Ovary (tissue), 9 donors: Measurements from ENCODE around the gene IMMP2L. TPM values are rescaled to one million over a fixed set of nuclear protein-coding genes. Genes with fewer than 3 reads are reported as not detected.

Experiments used
- DNase-seq, 5 donors: peaks; one replicate each; pipeline ENCODE4 v3.0.0-alpha.2; 2019 to 2020
- H3K27ac ChIP-seq, 2 donors: fragments of 200-600 bp; one replicate each; pipeline versions ENCODE4 v1.5.1 to v1.8.0; 2019 to 2022
- H3K27me3 ChIP-seq: fragments of 200-600 bp; one replicate; pipeline ENCODE4 v1.8.0; 2022
- H3K36me3 ChIP-seq: fragments of 200-600 bp; sonication (generic); one replicate; pipeline ENCODE4 v1.5.1; 2019
- H3K4me1 ChIP-seq: one replicate; pipeline ENCODE4 v1.8.1; 2013; ENCODE audit warnings: mild to moderate bottlenecking, moderate library complexity; ENCODE audit not compliant: insufficient read depth
- H3K4me3 ChIP-seq: fragments of 200-600 bp; sonication (generic); one replicate; pipeline ENCODE4 v1.5.1; 2017
- H3K9me3 ChIP-seq, 2 donors: fragments of 200-600 bp in 1 of 2; sonication (generic) in 1 of 2; one replicate each; pipeline versions ENCODE4 v1.5.1 to v1.8.1; 2013 to 2019; ENCODE audit warnings: mild to moderate bottlenecking in 1 of 2, moderate library complexity in 1 of 2
- EP300 ChIP-seq: sonication (generic); formaldehyde crosslinking; IDR thresholded peaks from one replicate; pipeline ENCODE4 v1.6.1; 2017; ENCODE audit warnings: antibody characterized with exemption
- POLR2A ChIP-seq: fragments of 450-650 bp; IDR thresholded peaks from one replicate; pipeline ENCODE4 v1.6.1; 2017; ENCODE audit warnings: antibody characterized with exemption, mild to moderate bottlenecking, moderate library complexity
- WGBS, 3 donors: extraction: QIAGEN DNeasy Blood & Tissue Kit in 1 of 3; methylation state at CpG; one replicate each; pipeline versions ENCODE4 v1.1.5 to v1.1.7; 2013 to 2017; 5-methylcytosine and 5-hydroxymethylcytosine counted together
- intact Hi-C, 4 donors: fragments of 100-400 bp; cut with DNase I; formaldehyde crosslinking; loops; one replicate each; pipeline versions ENCODE4 v1.11.0 to v1.15.1; 2022 to 2023
- polyA plus RNA-seq, 2 donors: library from polyadenylated mRNA; stranded (reverse); fragments of 200-250 nt in 1 of 2; fragments of 350-450 nt in 1 of 2; fragmentation: Illumina TruSeq in 1 of 2; extraction: RNeasy Lipid Tissue Mini Kit (QIAGEN cat#74804) in 1 of 2; gene quantifications; one replicate each; pipeline ENCODE4 v1.2.3, GENCODE V29; 2013 to 2014
- total RNA-seq, 7 donors: library from RNA; depleted of rRNA in 2 of 7; stranded (reverse); fragments of >200 nt in 2 of 7; fragmentation: NEBNext Ultra II Directional in 3 of 7; extraction: Animal tissue kit (Norgen Biotek cat#: 25700) in 3 of 7; gene quantifications; one replicate each; pipeline versions ENCODE4 v1.1.0 to v1.2.4, GENCODE V29; 2016 to 2023
- TF ChIP-seq, protein P1 (sequence below), 3 donors: fragments of 450-650 bp in 2 of 3; fragments of 200-600 bp in 1 of 3; IDR thresholded peaks; one replicate each; pipeline versions ENCODE4 v1.5.1 to v1.8.0; 2016 to 2022; ENCODE audit warnings: antibody characterized with exemption in 3 of 3, mild to moderate bottlenecking in 1 of 3
- donor health status: DM: no; HTN: no; CAD: no; lungs with moderate emphysema.
- donor health status: DM: no; HTN: no; CAD: no.
- donor health status: Bipolar disorder and iron deficiency.
- donor health status: DM: yes; HTN: yes; CAD: no.
- donor health status: DM: no; HTN: no; CAD: no.
- donor health status: DM: yes; HTN: yes; CAD: no.

Gene IMMP2L
- total and polyA plus RNA-seq, 9 donors, result 19.5 to 36.9 (median 29.9) TPM

- intact Hi-C loops, result no loop called here
- Histone ChIP-seq H3K9me3 (no peaks in the 10 kb centered on the region), H3K36me3 (no peaks in the 10 kb centered on the region), H3K27ac (no peak overlapping the region), H3K27me3 (no peaks in the 10 kb centered on the region), H3K4me1 (peaks cover 2% of the 10 kb centered on the region), H3K4me3 (no peak overlapping the region)
- DNase-seq, result no peak
- WGBS, 3 donors, result 63 to 72% (median 68%) methylated on average over 3 of the region's 3 CpGs
- TF ChIP-seq EP300 (no peak), POLR2A (no peak)
- TF ChIP-seq, protein P1, sequence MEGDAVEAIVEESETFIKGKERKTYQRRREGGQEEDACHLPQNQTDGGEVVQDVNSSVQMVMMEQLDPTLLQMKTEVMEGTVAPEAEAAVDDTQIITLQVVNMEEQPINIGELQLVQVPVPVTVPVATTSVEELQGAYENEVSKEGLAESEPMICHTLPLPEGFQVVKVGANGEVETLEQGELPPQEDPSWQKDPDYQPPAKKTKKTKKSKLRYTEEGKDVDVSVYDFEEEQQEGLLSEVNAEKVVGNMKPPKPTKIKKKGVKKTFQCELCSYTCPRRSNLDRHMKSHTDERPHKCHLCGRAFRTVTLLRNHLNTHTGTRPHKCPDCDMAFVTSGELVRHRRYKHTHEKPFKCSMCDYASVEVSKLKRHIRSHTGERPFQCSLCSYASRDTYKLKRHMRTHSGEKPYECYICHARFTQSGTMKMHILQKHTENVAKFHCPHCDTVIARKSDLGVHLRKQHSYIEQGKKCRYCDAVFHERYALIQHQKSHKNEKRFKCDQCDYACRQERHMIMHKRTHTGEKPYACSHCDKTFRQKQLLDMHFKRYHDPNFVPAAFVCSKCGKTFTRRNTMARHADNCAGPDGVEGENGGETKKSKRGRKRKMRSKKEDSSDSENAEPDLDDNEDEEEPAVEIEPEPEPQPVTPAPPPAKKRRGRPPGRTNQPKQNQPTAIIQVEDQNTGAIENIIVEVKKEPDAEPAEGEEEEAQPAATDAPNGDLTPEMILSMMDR (IDR thresholded peaks at IDR 0.05), result no peak
These were observed 841.7 kb downstream of the IMMP2L start for GRCh38 chr7:110720626-110721025.

DNA sequence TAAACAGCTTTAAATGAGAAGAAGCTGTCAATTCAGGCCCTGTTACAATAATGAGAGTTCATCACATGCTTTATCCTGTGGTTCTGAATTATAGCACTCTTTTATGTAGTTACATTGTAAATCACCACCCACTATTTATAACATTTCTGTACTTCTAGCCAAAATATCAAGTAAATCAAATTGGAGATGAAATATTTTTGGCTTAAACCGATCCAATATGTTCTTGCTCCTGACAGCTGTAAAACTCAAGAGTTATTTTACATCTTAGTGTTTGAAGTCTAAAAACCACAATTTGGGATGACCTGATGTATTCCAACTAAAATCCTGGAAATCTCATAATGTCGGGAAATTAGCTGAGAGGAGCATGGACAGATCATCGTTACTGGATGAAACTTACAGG is 842.6 kb downstream of the IMMP2L start:
- intact Hi-C loops, result no loop called here
- 9 to 14% (median 10%) methylated on average over 3 of the region's 3 CpGs for whole genome bisulfite sequencing, 3 donors
- no peak overlapping the region for H3K4me3 ChIP-seq

GRCh38 chr7:110718503-110719205 is 843.6 kb downstream of the IMMP2L start:
- 64 to 71% (median 65%) methylated on average over 3 of the region's 3 CpGs for WGBS, 3 donors

More for the DNA sequence above, 842.6 kb downstream of the IMMP2L start:
- Histone ChIP-seq H3K27me3 (no peaks in the 10 kb centered on the region), H3K9me3 (no peaks in the 10 kb centered on the region), H3K4me1 (no peaks in the 10 kb centered on the region), H3K27ac (no peak overlapping the region), H3K36me3 (no peaks in the 10 kb centered on the region)
- DNase-seq, result no peak
- TF ChIP-seq, protein P1 (IDR thresholded peaks at IDR 0.05), result no peak
- TF ChIP-seq EP300 (no peak), POLR2A (no peak)

DNA sequence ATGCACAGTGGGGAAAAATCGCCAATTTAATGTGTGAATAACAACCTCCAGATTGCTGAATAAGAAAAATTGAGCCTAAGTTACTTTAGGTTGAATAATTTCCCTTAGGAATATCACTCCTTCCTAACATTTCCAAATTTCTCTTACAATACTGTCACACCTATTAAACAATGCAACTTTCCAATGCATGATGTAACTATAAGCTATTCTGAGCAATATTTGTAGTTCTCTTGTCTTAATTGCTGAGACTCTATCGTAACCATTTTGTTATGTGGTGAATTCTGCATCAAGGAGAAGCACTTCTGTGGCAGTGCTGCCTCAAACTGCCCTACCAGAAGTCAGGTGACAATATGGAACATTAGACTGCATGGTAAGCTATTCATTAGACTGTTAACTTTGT is 858.1 kb downstream of the IMMP2L start:
- no peaks in the 10 kb centered on the region for H3K36me3 ChIP-seq
- intact Hi-C loops, result no loop called here
- H3K27ac ChIP-seq, result no peak overlapping the region
- 93 to 97% (median 95%) methylated on average over 2 of the region's 2 CpGs for WGBS, 3 donors
- DNase-seq, result no peak
- H3K9me3 ChIP-seq, result no peaks in the 10 kb centered on the region
- no peak overlapping the region for H3K4me3 ChIP-seq
- TF ChIP-seq, protein P1 (IDR thresholded peaks at IDR 0.05), result no peak
- TF ChIP-seq POLR2A, result no peak
- TF ChIP-seq EP300, result no peak
- no peaks in the 10 kb centered on the region for H3K4me1 ChIP-seq
- no peaks in the 10 kb centered on the region for H3K27me3 ChIP-seq

More at GRCh38 chr7:110718503-110719205, 843.6 kb downstream of the IMMP2L start:
- H3K27me3 ChIP-seq, result no peaks in the 10 kb centered on the region
- no peak for TF ChIP-seq EP300
- TF ChIP-seq, protein P1 (IDR thresholded peaks at IDR 0.05), result no peak
- H3K36me3 ChIP-seq, result no peaks in the 10 kb centered on the region
- H3K27ac ChIP-seq, result no peak overlapping the region
- H3K4me3 ChIP-seq, result no peak overlapping the region
- intact Hi-C loops, result no loop called here
- no peaks in the 10 kb centered on the region for H3K9me3 ChIP-seq
- DNase-seq, result no peak
- no peaks in the 10 kb centered on the region for H3K4me1 ChIP-seq
